ENCODE measurements around the gene TSEN2.

The TSEN2 gene

DNA sequence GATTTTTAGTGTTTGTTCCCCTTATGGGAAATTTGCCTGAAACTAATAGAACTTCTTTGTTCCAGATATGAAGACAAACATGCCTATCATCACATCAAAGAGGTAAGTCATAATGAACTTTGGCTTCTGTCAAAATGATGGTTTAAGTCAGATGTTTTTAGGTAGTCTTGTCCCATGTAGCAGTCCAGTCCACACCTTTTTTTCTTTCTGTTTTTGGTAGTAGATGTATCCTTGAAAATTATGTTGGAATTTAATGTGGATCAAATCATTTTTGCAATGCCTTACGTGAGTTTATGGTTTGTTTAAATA is 12.1 kb downstream of the TSEN2 start:
- no peak for DNase-seq (ENCODE audit: extremely low spot score, insufficient read length, low read depth)
- FAIRE-seq = no peak

DNA sequence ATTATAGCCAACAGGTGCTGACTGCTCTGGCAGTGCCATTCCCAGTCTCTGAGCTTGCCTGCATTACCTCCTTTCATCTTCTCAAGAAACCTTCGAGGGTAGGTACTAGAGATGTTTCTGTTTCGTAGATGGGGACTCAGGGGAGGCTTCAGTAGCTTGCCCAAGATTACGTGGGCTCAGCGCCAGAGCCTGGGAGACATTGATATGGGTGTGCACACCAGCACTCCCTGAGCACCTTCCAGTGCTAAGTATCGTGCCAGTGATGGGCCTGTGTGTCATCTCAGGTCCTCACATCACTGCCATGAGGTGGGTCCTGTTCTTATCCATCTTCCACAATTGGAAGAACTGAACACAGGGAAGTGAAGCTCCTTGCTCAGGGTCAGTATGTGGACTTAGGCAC is 15.2 kb downstream of the TSEN2 start:
- FAIRE-seq (no peak), DNase-seq (ENCODE audit: extremely low spot score, insufficient read length, low read depth) (no peak)

DNA sequence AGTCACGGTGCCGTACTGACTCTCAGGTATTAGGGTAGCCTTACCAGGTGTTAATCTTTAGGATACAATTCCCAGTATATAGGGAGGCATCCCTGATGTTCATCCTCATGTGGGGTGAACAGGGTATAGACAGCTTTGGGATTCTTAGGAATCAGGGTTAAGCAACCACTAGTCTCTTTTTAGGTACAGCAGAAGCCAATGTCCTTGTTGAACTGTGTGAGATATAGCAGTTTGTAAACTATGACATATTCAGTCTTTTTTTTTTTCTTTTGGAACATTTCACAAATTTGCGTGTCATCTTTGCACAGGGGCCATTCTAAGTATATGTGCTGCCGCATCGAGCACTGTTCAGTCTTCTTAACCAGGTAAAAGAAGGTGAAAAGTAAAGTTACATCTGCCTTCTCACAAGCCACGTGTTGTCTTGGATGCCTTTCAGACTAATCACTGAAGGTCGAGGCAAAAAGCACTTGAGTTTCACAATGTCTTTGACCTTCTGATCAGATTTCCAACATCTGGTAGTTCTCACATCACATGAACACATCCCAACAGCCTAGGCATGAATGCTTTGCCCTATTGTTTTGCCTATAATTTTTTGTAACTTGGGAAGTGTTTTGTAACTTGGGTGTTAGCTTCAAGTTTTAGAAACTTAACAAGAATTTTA is 17.2 kb downstream of the TSEN2 start:
- FAIRE-seq = no peak

GRCh38 chr3:12503126-12503957 is 19.1 kb downstream of the TSEN2 start:
- FAIRE-seq (no peak), DNase-seq (ENCODE audit: extremely low spot score, insufficient read length, low read depth) (no peak)

More for the DNA sequence above, 17.2 kb downstream of the TSEN2 start:
- no peak for DNase-seq (ENCODE audit: extremely low spot score, insufficient read length, low read depth)

DNA sequence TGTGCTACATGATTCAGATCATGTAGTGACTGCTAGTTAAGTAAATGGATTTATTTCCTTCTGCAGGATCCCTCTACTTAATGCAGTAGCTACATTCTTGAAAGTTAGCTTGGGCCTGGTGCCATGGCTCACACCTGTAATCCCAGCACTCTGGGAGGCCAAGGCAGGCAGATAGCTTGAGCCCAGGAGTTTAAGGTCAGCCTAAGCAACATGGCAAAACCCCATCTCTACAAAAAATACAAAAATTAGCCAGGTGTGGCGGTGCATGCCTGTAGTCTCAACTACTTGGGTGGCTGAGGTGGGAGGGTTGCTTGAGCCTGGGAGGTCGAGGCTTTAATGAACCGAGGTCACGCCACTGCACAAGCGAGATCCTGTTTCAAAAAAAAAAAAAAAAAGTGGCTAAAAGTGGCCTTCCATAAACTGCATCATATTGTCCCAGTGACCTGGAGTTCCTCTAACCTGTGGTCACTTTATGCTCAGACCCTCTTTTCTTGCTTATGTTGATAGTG is 22.0 kb downstream of the TSEN2 start:
- no peak for FAIRE-seq
- no peak for DNase-seq (ENCODE audit: extremely low spot score, insufficient read length, low read depth)

GRCh38 chr3:12507591-12508281 is 23.5 kb downstream of the TSEN2 start:
- FAIRE-seq (no peak), DNase-seq (ENCODE audit: extremely low spot score, insufficient read length, low read depth) (no peak)

GRCh38 chr3:12508291-12508700 is 24.0 kb downstream of the TSEN2 start:
- no peak for FAIRE-seq
- DNase-seq (ENCODE audit: extremely low spot score, insufficient read length, low read depth) = no peak

GRCh38 chr3:12509466-12509865 is 25.2 kb downstream of the TSEN2 start:
- no peak for DNase-seq (ENCODE audit: extremely low spot score, insufficient read length, low read depth)
- FAIRE-seq = no peak

GRCh38 chr3:12512534-12513118 is 28.3 kb downstream of the TSEN2 start:
- FAIRE-seq = no peak
- no peak for DNase-seq (ENCODE audit: extremely low spot score, insufficient read length, low read depth)

DNA sequence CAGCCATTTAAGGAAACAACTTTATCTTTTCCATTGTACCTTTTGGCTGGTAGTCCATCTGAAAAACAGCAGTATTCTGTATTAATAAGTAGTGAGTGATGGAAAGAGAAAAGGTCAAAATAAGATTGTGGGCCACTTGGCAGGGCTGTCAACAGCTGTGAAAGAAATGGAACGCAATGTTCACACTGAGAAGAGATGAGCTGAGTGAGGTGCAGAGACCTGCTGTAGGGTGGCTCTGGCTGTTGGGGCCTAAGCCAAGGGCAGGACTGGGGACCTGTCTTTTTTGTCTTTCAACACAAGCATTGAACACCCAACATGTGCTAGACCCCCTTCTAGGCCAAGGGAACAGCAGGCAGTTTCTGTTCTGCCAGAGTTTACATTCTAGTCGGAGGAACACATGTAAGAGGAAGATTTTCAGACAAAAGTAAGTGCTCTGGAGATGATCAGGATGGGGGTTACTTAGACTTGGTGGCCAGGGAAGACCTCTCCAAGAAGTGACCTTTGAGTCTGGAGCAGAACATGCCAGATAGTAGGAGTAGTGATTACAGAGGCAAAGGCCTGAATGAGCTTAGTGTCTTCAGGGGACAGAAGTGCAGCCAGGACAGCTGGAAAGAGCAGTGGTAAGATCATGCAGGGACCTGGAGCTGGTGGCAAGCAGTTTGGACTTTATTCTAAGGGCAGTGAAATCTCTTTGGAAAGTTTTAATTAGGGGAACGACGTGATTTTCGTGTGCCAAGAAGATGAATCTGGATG is 29.6 kb downstream of the TSEN2 start:
- no peak for DNase-seq (ENCODE audit: extremely low spot score, insufficient read length, low read depth)
- FAIRE-seq = no peak

DNA sequence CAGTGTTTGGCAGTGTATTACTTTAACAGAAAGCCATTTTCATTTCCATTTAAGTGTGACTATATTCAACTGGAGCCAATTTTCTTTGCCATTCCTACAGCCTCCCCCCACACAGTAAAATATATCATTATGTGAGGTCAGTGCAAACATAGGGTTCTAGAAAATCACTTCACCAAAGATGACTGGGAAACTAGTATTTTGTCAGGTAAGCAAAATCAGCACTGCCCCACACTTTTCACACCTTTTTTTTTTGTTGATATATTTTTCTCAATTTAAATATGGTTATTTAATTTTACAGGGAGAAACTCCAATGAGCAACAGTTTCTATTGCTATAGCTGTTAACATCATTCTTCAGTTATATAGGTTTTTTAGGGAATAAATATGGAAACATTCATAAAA is 31.4 kb downstream of the TSEN2 start:
- DNase-seq (ENCODE audit: extremely low spot score, insufficient read length, low read depth) = no peak
- no peak for FAIRE-seq

DNA sequence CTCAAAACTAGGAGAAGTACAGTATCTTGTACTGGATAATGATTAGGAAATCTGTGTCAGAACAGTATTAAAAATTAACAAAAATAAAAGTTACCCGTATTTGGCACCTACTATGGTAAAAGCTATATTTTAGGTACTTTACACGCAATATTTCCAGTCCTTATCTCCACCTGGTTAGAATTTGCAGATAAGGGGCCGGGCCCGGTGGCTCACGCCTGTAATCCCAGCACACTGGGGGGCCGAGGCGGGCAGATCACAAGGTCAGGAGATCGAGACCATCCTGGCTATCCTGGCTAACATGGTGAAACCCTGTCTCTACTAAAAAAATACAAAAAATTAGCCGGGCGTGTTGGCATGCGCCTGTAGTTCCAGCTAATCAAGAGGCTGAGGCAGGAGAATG is 32.6 kb downstream of the TSEN2 start:
- FAIRE-seq (no peak), DNase-seq (ENCODE audit: extremely low spot score, insufficient read length, low read depth) (no peak)

GRCh38 chr3:12518261-12519028 is 34.2 kb downstream of the TSEN2 start:
- DNase-seq (ENCODE audit: extremely low spot score, insufficient read length, low read depth) (no peak), FAIRE-seq (no peak)

- FAIRE-seq = no peak
Measured at GRCh38 chr3:12521010-12521409, 36.7 kb downstream of the TSEN2 start.

DNA sequence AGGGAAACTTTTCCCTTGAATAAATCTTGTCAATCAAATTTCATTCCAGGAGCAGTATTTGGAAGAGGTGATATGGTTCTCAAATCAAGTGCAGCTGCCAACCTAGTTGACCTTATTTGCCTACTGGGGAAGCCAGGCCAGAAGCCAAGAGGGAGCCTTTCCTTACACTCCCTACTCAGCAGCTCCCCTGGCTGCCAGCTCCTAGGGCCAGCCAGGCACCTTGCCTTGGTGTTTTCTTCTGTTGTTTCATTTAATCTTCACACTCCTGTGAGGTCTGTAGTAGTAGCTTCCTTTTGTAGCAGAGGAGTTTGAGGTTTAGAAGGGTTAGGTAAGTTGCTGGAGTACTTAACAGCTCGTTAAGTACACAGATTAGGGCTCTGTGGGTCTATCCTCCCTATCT is 38.4 kb downstream of the TSEN2 start:
- DNase-seq (ENCODE audit: extremely low spot score, insufficient read length, low read depth) = no peak
- no peak for FAIRE-seq

More at GRCh38 chr3:12521010-12521409, 36.7 kb downstream of the TSEN2 start:
- DNase-seq (ENCODE audit: extremely low spot score, insufficient read length, low read depth) = no peak

DNA sequence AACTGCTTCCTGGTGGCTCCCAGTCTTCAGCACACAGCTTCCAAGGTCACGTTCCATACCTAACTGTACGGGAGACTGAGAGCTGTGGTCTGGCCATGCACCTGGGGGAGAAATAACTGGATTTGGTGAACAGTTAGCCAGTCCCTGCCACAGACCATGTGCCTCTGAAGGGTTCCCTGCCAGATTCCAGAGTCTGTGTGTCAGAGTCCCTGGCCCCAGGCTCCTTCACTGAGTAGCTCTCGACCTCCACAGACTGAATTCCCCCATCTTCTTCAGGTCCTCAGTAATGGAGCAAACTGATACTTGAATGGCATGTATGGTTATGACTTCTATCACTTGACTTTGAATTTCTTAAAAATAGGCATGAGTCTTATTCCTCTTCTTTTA is 43.5 kb downstream of the TSEN2 start:
- no peak for FAIRE-seq
- no peak for DNase-seq (ENCODE audit: extremely low spot score, insufficient read length, low read depth)

DNA sequence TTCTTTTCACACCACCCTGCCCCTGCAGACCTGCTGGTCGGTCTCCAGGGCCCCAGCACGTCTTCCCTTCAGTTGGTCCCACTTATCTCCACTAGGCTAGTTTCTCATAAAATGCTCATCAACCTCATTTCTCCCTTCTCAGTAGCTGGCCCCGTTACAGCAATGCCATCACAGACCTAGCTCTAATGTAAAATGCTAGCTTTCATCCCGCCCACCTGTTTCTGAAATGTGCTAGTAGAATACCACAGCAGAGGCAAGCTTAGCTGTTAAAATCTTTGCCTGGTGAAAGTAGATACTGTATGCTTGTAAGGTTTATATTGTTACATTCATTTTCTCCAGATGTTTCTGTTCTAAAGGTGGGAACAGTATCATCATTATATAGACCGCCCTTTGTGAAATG is 47.9 kb downstream of the TSEN2 start:
- no peak for FAIRE-seq
- DNase-seq (ENCODE audit: extremely low spot score, insufficient read length, low read depth) = no peak

DNA sequence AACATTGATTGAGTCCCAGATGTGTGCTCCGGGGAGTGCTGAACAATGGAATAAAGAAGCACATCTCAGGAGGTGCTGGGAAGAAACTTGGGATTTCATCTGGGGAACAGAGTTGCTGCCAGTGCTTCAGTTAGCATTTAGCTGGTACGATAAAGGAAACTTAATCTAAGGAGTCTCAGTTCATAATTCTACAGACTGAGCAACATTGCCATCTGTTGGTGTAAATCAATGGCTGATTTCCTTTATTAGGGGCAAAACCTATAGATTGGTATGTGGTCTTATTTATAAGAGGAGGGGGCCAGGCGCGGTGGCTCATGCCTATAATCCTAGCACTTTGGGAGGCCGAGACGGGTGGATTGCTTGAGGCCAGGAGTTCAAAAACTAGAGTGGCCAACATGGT is 52.1 kb downstream of the TSEN2 start:
- no peak for FAIRE-seq
- no peak for DNase-seq (ENCODE audit: extremely low spot score, insufficient read length, low read depth)

GRCh38 chr3:12541625-12542024 is 57.3 kb downstream of the TSEN2 start:
- FAIRE-seq = no peak
- no peak for DNase-seq (ENCODE audit: extremely low spot score, insufficient read length, low read depth)
